Measurements from ENCODE around the gene GPER1. TPM values are rescaled to one million over a fixed set of nuclear protein-coding genes. Genes with fewer than 3 reads are reported as not detected.
A peak's percentile ranks its signal among the peaks of the same experiment; 100 is the strongest.
"Not testable (repeated sequence)": the region's sequence is repeated elsewhere in the genome, so short reads cannot be mapped to it uniquely, and the experiment has no call there.

GPER1 gene
- 1 to 10 TPM; 4.6 to 7.6 TPM for total RNA-seq
- long read RNA-seq, transcript GPER1-202 (2 exons, 2,639 nt) = major isoform, 5 of 10 reads
- long read RNA-seq, partial matches to known transcripts = 4 of 10 reads
- long read RNA-seq, other reads (novel, unspliced or antisense) = 1 of 10 reads

DNA sequence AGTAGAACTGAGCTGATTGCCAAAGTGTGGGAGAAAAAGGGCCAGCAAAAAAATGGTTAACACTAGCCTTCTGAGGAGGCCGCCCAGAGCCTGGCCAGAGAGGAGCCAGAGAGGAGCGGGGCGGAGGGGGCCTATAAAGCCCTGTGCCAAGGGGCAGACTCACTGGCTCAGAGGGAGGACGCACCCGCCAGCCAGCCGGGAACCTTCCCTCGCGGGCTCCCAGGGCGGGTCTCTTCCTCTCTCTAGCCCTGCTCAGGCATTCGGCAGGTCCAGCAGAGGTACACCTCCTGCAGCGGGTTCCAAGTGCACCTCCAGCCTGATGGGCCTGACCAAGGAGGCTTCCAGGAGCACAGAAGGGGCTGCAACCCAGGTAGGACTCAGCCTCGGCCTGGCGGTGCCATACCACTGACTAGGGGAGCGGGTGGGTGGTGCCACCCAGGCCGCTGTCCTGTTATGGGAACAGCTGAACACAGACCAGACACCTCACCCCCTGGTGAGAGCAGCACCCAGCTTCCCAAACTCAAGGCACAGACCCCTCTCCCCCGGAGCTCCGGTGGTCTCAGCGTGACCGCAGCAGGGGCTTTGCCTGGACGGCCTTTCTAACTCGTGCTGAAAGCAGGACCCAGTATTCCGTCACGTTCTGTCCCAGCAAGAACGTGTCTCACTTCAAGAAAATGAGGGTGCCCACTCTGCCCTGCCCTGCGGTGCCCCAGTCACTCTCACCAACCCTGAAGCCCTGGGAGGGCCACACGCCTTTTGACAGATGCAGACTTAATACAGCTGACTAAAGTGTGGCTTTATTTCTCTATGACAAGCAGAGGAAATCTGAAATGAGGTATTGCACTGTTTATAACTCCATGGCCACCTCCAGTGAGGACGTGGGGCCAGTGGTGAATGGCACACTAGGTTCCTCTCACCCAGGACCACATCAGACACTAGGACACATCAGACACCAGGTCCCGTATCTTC, at the start of gene GPER1:
GPER1 (plus strand) TSS at position 162 of the 969 bp plus-strand sequence. CDS start 3,616 bp downstream, outside the sequence.
- ATAC-seq (peak; percentile 92 to 94), DNase-seq (peak; percentile 82)
- intact Hi-C loops (cut with DNase I) = loop anchor here (5.0 to 10.0 kb wide), 3 partner anchors 34 to 67 kb away; no protein-coding TSS in a partner anchor

DNA sequence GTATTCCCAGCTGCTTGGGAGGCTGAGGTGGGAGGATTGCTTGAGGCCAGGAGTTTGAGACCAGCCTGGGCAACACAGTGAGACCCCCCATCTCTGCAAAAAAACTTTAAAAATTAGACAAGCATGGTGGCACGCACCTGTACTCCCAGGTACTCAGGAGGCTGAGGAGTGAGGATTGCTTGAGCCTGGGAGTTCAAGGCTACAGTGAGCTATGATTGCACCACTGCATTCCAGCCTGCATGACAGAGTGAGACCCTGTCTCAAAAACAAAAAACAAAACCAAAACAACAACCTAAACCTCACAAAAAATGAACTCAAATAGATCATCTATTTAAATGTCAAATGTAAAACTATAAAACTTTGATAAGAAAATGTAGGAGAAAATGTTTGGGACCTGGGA, 47.7 kb upstream of the GPER1 start:
- ATAC-seq; intact Hi-C loops (cut with DNase I); DNase-seq: not testable (repeated sequence)

DNA sequence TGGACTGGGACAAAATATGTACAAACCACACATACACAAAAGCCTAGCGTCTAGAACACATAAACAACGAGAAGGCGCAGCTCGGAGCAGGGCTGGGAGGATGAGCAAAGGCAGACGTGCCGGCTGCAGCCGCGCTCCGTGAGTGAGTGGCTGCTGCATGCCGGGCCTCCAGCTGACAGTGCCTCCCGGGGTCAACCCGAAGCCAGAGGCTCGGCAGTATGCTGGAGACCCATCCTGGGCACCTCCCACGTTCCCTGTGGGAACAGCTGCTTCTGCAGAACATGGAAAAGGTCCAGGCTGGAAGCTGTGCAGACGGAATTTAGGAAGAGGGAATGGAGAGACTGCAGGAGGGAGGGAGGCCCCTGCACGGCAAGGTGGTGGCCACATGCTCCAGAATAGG, 47.1 kb upstream of the GPER1 start:
- intact Hi-C loops (cut with DNase I) = no loop called here
- ATAC-seq (no peak), DNase-seq (no peak)

DNA sequence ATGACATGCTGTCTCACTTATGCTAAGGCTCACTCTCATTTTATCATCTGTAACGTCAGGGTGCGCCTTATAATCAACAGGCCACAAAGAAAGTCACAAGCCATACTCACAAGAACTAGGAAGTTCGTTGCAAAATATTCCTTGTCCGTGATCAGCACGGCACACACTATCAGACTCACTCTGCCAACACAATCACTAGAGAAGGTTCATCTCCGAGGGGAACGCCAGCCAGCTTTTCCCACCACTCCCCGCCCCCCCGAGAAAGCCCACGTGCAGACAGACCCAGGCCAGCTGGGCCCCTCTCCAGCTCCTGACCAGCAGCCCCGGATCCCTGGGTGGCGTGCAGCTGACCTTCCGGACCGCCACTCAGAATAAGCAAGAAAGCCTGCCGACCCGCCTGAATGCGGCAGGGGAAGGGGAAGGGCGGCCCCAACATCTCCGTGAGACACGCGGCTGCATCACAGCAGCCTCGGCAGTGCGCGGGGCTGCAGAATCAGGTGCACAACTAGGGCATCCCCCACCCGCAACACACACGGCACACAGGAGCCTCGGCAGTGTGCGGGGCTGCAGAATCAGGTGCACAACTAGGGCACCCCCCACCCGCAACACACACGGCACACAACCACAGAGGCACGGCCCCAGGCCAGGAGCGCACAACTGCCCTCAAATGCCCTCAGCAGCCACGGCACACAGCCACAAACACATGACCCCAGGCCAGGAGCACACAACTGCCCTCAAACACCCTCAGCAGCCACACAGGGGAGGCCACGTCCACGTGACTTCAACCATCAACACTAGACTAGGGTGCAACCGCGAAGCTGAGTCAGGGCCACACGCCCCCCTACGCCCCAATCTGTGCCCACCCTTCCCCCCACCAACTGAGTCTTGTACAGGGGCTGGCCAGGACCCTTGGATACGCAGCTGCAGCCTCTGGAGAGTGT, 46.1 kb upstream of the GPER1 start:
- DNase-seq = peak; percentile 18
- ATAC-seq = no peak
- intact Hi-C loops (cut with DNase I) = no loop called here

DNA sequence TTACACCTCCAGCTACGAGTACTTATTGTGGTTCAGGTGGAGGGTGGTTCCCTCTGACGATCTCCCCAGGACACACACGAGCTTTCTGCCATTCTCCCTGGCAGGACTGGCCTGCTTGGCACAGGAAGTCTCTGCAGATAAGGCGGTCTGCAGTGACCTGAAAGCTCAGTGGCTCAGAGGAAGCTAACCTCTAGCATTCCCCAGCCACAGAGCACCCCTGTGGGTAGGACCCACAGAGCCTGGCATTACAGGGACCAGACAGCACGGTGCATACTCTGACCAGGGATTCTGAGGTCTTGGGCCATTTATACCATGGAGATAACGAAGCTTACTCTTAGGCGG, 45.5 kb upstream of the GPER1 start:
- ATAC-seq = no peak
- intact Hi-C loops (cut with DNase I) = no loop called here
- DNase-seq = peak; percentile 25

DNA sequence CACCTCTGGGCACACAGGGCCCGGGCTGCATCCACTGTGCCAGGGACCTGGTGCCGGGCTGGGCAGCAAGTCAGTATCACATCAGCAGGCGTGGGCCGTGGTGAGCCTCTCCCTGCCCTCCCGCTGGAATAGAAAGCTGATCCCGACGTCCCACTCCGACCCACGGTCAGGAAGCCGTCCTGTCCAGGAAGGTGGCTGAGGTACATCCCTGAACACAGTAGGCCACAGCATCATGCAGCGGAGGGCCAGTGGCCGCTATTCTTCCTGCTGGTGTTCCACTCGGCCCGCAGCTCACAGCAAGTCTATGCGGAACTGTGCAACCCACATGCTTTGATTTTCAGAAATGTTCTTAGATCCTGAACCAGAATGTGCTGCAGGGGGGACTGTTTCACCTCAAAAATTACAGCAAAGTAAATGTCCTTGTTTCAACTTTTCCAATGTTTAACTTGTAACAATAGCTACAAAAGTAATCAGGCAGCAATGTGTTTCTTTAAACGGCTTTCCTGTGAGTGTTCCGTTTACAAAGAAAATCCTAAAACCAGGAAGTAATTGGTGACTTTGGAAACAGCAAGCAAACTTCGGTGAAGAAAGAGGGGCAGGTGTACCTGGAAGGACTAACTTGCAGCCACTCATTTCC, 44.2 kb upstream of the GPER1 start:
- intact Hi-C loops (cut with DNase I) = no loop called here
- peak in 1 of 2 donors; percentile 2 for ATAC-seq
- peak; percentile 24 for DNase-seq

DNA sequence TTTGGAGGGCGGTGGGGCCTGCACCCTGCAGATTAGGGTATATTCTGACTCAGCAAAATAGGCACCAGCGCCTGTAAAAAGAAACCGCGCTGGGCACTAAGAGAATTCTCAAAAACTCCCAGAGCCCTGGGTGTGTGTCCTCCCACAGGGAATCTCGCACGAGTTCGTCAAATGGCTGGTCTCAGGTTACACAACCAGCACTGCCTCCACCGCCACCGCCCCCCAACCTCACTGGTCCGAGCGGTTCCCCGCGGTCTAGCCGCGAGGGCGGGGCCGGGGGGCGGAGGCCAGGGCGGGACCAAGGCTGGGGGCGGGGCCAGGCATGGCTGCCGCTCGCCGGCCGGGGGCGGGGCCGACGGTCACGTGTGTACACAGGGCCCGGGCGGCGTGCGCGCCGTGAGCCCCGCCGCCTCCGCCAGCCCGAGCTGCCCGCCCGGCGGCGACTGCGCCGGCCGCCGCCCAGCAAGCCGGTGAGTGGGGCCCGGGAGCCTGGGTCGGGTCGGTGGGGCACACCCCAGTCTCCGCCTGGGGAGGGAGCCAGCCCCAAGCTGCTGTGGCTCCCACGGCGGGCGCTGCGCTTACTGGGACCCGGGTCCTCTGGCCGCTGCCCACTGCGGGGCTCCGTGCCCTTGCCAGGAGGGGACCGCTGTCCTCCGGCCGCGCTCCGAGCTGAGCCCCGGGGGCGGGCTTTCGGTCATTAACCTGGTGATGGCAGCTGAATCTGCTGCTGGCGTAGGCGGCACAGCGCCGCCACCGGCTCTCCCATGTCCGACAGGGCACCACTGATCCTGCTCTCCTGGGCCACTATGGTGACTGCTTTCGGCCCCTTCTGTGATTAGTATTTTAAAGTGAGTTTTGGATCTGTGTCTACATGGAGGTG, 43.5 kb upstream of the GPER1 start, which contains the start of gene GPR146:
GPR146 (plus strand) TSS at position 358 of the 880 bp plus-strand sequence. CDS start 12,970 bp downstream, outside the sequence.
- peak; percentile 97 for DNase-seq
- intact Hi-C loops (cut with DNase I) = no loop called here
- peak; percentile 96 to 98 for ATAC-seq

DNA sequence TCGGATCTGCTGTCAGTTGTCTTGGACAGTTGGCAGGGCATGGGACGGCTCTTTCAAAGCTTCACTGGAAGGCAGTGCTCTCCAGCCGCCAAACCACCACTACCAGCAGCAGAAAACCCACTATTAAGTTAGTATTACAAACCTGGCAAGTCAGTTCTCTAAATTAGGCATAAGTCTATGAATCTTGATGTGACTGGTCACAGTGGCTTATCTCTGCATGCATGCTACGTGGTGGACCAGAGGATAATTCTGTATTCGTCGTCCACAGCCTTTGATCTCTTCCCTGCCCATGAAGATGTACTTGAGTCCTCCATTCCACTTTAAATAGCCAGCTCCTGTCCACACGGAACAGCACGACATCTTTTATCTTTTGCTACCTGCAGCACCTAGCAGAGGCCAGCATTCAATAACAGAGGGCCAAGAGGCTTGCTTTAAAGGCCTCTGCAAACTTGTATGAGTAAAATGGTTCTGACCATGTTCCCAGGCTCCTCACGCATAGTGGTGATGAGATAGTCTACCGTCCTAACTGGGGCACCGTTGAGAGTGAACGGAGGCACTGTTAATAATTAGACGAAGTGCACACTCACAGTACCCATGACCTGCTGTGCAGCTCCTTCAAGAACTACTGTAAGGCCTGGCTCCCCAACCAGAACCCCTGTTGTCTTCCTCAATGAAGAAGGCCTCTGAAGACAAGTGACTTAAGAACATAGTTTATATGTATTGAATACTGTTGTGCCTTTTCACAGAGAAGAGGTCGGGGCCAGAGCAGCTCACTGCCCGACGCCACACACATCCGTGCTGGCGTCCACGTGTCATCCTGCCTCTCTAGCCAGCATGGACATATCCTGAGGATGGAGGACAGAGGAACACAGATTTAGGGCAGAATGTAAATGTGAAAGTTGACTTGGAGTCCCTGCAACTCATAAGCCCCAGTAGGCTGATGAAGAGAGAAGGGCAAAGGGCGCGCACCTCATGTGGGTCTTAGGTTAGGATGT, 42.5 kb upstream of the GPER1 start:
- DNase-seq = no peak
- no peak for ATAC-seq
- intact Hi-C loops (cut with DNase I) = no loop called here

DNA sequence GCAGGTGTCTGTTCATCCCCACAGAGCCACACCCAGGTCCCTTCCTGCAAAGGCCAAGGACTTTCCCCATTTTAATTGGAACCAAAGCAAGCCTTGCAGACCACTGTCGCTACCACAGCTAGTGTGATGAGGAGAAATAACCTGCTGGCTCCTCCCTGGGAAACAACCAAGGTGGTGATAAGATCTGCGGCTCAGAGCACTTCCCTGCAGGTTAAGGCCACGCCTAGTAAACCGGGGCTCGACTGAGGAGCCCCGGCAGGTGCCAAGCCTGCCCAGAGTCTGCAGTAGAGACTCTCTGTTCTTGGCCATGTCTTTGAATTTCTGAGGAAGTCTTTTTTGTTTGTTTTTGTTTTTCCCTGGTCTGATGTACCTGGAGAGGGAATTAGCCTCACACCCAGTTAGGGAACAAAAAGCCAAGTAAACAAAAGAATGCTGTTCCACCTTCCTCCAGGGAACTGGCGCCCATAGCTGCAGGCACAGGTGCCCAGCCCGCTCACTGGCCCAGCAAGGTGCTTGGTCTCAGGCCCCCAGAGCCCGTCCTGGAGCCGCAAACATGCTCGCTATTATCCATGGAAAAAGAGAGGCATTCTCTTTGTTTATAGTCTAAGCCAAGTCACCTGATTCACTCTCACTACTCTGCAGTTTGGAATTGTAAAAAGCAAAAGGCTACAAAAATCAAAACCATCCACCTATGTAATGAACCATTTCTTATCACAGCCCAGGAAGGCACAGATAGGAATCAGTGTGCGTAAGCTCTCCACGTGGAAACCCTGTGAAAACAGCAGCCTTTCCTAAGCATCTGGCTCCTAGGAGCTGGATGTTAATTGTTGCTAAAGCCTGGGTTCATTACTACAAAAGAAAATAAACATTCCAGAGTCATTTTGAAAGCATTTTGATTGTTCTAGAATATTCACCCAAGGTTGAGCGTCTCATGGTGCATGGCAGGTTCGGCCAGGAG, 40.9 kb upstream of the GPER1 start:
- intact Hi-C loops (cut with DNase I) = no loop called here
- DNase-seq (no peak), ATAC-seq (no peak)

DNA sequence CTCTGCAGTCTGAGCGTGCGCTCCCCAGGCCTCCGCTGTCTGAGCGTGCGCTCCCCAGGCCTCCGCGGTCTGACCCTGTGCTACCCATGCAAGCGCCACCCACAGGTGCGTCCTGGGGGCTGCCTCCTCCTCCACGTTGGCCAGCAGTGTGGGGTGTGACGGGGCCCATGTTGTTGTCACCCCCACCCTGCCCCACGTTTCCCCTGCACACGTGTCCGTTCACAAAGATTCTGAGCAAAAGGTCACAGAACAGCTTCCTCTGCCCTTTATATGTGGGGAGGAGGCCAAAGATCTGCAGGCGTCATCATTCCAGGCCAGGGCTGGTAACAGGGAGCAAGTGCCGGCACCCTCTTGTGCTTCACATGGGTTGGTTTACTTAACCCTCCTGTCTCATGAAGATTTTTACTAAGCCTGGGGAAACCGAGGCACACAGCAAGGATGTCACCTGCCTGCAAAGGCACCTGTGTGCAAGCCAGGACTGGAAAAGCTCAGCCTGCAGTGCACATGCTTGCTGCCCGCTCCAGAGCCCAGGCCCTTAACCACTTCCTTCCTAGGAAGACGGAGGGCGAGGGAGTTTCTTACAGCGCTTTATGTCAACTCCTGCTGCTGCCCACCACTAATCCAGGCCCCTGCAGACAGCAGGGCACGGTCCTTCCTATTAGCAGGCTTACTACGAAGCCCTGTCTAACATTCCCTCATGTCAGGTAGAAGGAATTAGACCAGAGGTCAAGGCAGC, 38.7 kb upstream of the GPER1 start:
- DNase-seq = peak; percentile 36

DNA sequence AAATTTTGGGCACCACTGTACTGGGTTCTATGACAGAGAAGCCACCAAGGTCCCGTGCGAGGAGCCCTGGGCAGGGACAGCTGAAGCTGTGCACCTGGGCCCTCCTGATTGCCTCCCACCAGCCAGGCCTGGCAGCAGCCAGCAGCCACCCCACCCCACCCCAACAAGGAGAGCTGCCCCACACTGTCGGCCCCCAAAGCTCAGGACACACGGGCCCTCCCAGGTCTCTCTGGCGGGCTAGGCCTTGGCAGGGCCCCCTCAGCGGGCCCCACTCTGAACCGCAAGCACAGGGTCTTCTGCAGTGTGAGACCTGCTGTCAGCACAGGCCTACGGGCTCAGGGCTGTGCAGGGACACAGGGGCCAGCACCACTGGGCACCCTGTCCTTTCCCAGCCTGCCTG, 38.1 kb upstream of the GPER1 start:
- intact Hi-C loops (cut with DNase I) = no loop called here
- peak; percentile 17 for DNase-seq
- no peak for ATAC-seq

More for the DNA sequence above, 38.7 kb upstream of the GPER1 start:
- ATAC-seq = no peak
- intact Hi-C loops (cut with DNase I) = no loop called here

DNA sequence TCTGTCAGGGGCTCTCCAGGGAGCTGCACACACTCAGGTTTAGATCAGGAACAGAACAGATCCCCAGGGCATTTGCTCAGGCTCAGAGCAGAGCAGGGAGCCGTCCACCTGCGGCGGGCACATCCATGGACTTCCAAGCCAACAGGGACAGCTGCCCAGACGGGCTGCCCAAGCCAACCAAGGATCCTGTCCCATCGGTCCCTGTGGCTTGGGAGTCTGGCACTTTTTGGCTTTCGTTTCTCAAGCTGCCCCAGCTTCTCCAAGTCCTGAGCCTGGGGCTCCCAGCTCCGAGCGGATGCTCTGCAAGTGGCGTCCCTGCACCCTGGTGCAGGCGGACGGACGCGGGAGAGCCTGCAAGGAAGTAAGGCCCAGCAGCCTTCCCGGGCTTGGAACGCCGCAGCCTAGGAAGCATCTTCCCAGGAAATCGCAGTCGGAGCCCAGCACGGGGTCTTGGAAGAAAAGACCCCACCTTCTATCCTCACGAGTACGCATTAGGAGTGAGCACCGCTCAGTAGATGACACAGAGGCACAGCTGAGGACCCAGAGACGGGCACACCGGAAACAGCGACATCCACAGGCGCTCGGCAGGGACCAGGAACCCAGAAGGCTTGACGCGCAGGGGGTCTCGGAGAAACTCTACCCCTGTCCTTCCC, 37.5 kb upstream of the GPER1 start:
- intact Hi-C loops (cut with DNase I) = no loop called here
- ATAC-seq = no peak

DNA sequence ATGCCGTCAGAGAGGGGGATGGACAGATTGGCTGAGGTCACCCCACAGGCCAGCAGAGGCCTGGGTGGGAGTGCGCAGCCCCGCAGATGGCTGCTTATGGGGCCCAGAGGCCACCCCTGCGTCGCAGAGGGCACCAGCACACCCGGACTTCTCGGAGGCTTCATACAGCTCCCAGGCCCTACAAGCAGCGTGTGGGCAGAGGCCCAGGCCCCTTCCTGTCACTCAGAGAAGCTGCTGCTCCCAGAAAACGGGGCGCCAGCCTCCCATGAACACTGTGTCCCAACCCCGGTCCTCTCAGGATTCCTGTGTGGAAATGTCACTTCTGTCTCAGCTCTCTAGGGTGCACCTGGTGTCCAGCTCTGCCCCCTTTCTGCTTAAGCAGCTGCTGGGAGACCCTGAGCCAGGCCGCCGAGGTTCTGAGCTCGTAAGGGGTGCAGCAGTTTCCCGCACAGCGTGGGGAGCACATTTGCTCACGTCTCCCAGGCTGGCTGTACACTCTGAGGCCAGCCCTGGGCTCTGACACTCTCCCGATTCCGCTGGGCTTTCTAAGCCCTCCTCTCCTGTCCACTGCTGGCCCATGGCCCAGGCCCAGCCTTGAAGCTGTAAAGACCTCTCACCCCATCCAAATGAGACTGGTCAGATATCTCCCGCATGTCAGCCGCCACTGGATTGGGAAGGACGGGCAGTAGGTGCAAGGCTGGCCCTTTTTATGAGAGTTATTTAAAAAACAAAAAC, 36.8 kb upstream of the GPER1 start:
- DNase-seq = peak; percentile 30

More for the DNA sequence above, 37.5 kb upstream of the GPER1 start:
- DNase-seq = peak; percentile 17

More for the DNA sequence above, 36.8 kb upstream of the GPER1 start:
- ATAC-seq = peak in 1 of 2 donors; percentile 45
- intact Hi-C loops (cut with DNase I) = no loop called here
